ENCODE results near the gene USP15. TPM values are rescaled to one million over a fixed set of nuclear protein-coding genes. Genes with fewer than 3 reads are reported as not detected.
A peak's percentile ranks its signal among the peaks of the same experiment; 100 is the strongest.

Gene USP15
- total and polyA plus RNA-seq, 2 of the 4 experiments (the other 2 are of a cell fraction), result 28.5 to 49.6 TPM

GRCh38 chr12:62282057-62282774, 22.0 kb downstream of the USP15 start:
- H3K36me3 ChIP-seq (ENCODE audit: control insufficient read depth, insufficient read depth, low read length), result no peaks in the 10 kb centered on the region
- in situ Hi-C loops (cut with MboI; ENCODE audit: low sequenced_read_pairs), result no loop called here
- H3K18ac ChIP-seq (ENCODE audit: low read depth, low read length), result no peak overlapping the region
- ChIA-PET CTCF (interaction anchor here (0.7 kb wide), 1 partner anchor 61 kb away, joined by 3 read pairs; no protein-coding TSS in a partner anchor), POLR2A (ENCODE audit: unreplicated experiment) (no interaction called here)
- no peak overlapping the region for H3K4ac ChIP-seq (ENCODE audit: low read depth, low read length)
- H3K79me1 ChIP-seq (ENCODE audit: low read depth in 1 of 2, low read length in 2 of 2), result peaks cover 17 to 61% of the 10 kb centered on the region in 2 experiments
- no peak overlapping the region for H3K9ac ChIP-seq (ENCODE audit: low read depth, low read length)
- H4K5ac ChIP-seq (ENCODE audit: low read depth, low read length), result no peak overlapping the region
- intact Hi-C loops (cut with micrococcal nuclease), result loop anchor here (5.0 kb wide), 1 partner anchor 40 kb away; no protein-coding TSS in a partner anchor
- no peak overlapping the region for H3K14ac ChIP-seq (replicated peaks; ENCODE audit: low read depth, low read length)
- no CpG with 5 or more reads among the region's 2 CpGs for WGBS, 2 experiments (ENCODE audit: extremely low coverage in 2 of 2, insufficient read length in 1 of 2)
- no peak overlapping the region for H3K56ac ChIP-seq (ENCODE audit: extremely low read depth, insufficient read depth, low read length)
- H3K27me3 ChIP-seq (ENCODE audit: control insufficient read depth, insufficient read depth, low read length), result no peaks in the 10 kb centered on the region
- dilution Hi-C loops (cut with HindIII; ENCODE audit: low sequenced_read_pairs, unreplicated experiment), result no loop called here
- H2BK5ac ChIP-seq (ENCODE audit: low read depth, low read length, poor library complexity, severe bottlenecking), result no peak overlapping the region
- H2AFZ ChIP-seq (replicated peaks; ENCODE audit: low read length, poor library complexity), result no peak overlapping the region
- ATAC-seq (ENCODE audit: low read depth), result no peak
- TF ChIP-seq CEBPB (IDR thresholded peaks at IDR 0.05; ENCODE audit: low read depth, low read length) (0 out of 2 replicates have a peak, but pooled peaks have one; percentile 13), POLR2A (IDR thresholded peaks at IDR 0.05; ENCODE audit: low read depth, low read length) (no peak), MAFK (IDR thresholded peaks at IDR 0.05; ENCODE audit: low read depth, low read length) (no peak)
- H3K23ac ChIP-seq (ENCODE audit: low read depth, low read length), result no peak overlapping the region
- no peak overlapping the region for H4K91ac ChIP-seq (ENCODE audit: insufficient read depth, low read depth, low read length)
- H2BK120ac ChIP-seq (ENCODE audit: low read depth, low read length), result no peak overlapping the region
- no peaks in the 10 kb centered on the region for H3K9me3 ChIP-seq (ENCODE audit: control insufficient read depth, insufficient read depth, low read length)
- H4K20me1 ChIP-seq (ENCODE audit: insufficient read depth, low read length), result peaks cover 39% of the 10 kb centered on the region
- no peak overlapping the region for H4K8ac ChIP-seq (ENCODE audit: low read depth in 2 of 2, low read length in 2 of 2)
- DNase-seq, result no peak
- H3K4me2 ChIP-seq (ENCODE audit: low read depth, low read length), result no peak overlapping the region
- H2BK15ac ChIP-seq (ENCODE audit: low read depth, low read length), result no peak overlapping the region
- H2AK5ac ChIP-seq (ENCODE audit: low read depth, low read length), result no peak overlapping the region
- no peak overlapping the region for H2BK20ac ChIP-seq (ENCODE audit: low read depth, low read length)
- BruUV-seq (replicated peaks), result no TSS peak
- no peak overlapping the region for H2AK9ac ChIP-seq (replicated peaks; ENCODE audit: low read depth, low read length, poor library complexity)
- no peak overlapping the region for H3K4me3 ChIP-seq (ENCODE audit: insufficient read depth, low read depth, low read length)
- no peak overlapping the region for H3K27ac ChIP-seq (ENCODE audit: insufficient read depth, low read length)
- no peaks in the 10 kb centered on the region for H3K4me1 ChIP-seq (ENCODE audit: control insufficient read depth, insufficient read depth, low read length)
- peaks cover 3% of the 10 kb centered on the region; the same call in 1 of the 2 replicates for H3K9me1 ChIP-seq (ENCODE audit: insufficient read depth, low read length)

Data from IMR-90 (cell line).